ENCODE data around the gene SLC25A45.
"Not testable (repeated sequence)": the region's sequence is repeated elsewhere in the genome, so short reads cannot be mapped to it uniquely, and the experiment has no call there.

The SLC25A45 gene

DNA sequence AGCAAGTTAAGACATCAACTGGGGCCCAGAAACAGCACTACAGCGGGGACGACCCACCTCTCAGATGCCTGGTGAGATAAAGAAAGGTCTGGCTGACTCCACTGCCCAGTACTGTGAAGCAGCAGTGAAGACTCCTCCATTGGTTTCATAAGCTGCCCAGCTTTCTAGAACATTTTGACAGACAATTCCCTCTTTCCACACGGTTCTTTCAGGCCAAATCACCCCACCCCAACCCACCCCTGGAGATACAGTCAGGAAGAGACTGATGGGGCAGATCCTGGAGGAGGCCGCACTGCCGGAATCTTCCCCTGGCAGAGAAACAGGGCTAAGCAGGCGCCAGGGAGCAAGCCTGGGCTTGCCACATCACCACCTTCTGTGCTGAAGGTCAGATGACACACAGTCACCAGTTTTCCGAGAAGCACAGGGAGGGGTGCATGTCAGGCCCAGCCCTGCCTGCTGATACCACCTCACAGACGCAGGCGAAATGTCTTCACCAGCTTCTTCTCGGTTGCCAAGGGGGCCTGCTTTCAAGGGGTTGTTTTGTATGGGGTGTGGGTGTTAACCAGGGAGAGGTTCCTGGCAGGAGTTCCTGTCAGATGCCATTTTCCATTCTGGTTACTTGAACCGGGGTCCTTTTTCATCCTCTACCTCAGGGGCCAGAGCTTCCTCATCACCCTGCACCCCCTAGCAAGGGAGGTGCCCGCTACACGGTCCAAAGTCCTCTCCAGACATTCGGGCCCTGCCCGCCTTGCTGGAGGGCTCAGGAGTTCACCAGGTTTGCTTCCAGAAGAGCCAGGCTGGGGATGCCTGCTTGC is 38.7 kb upstream of the SLC25A45 start:
- peak; percentile 76 for DNase-seq

GRCh38 chr11:65420506-65420905 is 38.1 kb upstream of the SLC25A45 start:
- DNase-seq, result no peak

GRCh38 chr11:65419772-65420481 is 37.5 kb upstream of the SLC25A45 start:
- peak; percentile 54 for DNase-seq

GRCh38 chr11:65419460-65419771 is 37.0 kb upstream of the SLC25A45 start:
- no peak for DNase-seq

- peak; percentile 82 for DNase-seq
These were observed 36.4 kb upstream of the SLC25A45 start for GRCh38 chr11:65418681-65419459.

DNA sequence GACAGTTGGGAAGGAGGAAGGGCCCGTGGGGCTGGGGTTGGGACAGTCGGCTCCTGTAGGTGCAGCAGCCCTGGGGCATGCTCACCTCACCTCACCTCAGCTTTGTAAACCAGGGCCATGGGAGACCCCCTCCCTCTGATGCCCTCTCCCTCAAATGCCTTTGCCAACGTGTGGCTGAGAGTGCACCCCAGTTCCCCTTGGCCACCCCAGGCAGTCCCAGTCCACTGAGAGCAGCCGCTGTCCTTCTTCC is 35.9 kb upstream of the SLC25A45 start:
- no peak for DNase-seq

DNA sequence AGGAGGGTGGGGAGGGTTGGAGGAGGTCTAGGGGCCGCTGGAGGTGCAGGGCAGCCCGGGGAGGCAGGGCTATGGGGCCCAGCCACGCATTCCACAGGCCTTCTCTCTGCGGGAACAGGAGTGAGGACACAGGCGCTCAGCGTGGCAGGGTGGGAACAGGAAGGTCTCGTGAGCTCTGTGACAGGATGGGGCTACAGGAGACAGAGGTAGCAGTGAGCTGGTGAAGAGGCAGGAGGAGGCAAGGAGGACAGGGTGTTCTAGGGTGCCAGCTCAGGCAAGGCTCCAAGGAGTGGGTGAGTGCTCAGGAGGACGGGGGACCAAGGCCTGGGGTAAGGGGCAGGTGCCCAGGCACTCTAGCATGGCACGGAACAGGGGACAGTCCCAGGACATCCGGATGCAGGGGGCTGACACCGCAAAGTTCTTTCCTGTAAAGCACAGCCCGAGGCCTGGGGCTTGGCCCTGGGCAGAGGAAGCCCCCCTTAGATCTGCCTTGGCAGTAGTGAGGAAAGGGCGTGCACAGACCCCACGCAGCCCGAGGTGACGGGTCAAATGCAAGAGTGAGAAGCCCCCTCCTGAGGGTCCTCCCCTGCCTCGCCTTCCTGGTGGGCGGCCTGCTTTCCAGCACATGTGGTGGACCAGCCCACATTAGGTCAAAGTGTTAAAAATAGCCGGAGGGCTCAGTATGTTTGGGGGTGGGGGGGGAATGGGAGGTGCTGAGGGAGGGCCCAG is 35.4 kb upstream of the SLC25A45 start:
- DNase-seq, result no peak

- DNase-seq, result no peak
These were observed 34.6 kb upstream of the SLC25A45 start for GRCh38 chr11:65416841-65417701.

DNA sequence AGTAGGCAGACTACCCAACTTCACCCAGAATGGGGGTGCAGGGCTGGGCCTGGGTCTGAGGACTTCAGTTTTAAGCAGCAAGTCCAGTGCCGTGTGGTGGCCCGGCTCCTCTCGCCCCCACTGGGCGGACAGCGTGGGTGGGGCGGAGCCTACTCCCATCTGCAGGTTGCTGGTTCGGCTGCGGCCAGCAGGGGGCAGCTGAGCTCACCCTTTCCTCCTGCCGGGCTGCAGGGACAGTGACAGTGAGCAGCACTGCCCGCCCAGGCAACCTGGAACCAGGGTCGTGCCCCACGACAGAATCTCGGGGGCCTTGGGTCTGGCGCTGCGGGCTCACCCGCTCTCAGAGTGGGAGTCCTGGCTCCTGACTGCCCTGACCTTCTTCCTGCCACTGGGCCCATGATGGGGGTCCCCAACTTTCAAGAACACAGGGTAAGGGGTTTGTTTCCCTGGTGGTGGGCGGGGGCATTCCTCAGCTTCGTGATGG is 33.9 kb upstream of the SLC25A45 start:
- peak; percentile 93 for DNase-seq

DNA sequence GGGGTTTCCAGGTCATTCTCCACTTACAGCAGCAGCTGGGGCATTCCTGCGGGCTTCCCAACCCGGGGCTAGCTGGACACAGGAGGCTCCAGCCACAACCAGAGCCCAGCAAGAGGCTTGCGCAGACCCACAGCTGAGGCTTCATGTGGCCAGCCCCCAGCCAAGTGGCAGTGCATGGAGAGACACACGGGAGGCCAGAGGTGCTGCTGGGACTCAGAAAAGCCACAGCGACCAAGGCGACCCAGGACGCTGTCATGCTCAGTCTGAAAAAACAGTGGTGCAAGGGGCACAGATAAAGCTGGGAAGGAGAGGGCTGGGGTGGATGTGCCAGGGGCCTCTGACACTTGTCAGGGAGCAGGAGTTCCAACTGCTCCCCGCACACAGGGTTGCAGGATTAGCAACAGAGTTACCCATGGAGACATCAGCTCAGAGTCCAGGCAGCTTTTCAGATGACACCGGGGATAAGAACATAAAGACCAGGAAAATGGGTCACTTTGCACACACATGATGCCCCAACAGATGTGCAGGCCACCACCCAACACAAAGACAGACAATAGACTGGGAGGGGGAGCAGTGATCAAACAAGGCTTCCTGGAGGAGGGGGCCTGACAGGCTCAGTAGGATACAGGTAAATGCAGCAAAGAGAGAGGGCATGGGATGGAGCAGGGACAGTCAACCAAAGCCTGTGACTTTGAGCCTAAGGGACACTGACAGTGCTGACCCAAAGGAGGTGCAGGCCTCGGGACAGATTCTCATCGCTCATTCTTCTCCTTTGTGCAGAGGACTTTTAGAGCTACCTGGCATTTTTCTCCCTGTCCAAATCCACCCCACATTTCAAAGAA is 33.3 kb upstream of the SLC25A45 start:
- DNase-seq, result no peak

DNA sequence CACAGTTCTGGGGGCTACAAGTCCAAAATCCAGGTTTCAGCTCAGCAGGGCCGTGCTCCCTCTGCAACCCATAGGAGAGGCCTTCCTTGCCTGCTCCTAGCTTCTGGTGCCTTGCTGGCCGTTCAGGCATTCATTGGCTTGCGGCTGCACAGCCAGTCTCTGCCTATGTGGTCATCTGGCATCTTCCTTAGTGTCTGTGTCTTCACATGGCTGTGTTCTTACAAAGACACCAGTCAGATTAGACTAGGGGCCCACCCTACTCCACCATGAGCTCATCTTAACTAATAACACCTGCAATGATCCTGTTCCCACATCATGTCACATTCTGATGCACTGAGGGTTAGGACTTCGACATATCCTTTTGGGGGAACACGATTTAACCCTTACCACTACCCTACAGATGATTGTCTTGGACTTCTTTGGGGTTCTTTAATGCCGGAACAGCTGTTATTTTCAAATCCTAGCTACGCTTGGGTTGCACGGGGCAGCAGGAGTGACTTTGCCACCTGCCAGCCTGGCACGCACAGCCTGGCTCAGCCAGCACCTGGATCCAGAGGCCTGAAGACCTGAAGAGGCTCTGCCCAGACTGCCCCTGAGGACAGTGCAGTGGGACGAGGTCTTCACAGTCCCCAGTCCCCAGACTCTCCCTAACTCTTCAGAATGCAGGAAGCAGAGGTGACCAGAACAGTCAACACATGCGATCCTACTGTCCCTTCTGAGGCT is 32.5 kb upstream of the SLC25A45 start:
- no peak for DNase-seq

DNA sequence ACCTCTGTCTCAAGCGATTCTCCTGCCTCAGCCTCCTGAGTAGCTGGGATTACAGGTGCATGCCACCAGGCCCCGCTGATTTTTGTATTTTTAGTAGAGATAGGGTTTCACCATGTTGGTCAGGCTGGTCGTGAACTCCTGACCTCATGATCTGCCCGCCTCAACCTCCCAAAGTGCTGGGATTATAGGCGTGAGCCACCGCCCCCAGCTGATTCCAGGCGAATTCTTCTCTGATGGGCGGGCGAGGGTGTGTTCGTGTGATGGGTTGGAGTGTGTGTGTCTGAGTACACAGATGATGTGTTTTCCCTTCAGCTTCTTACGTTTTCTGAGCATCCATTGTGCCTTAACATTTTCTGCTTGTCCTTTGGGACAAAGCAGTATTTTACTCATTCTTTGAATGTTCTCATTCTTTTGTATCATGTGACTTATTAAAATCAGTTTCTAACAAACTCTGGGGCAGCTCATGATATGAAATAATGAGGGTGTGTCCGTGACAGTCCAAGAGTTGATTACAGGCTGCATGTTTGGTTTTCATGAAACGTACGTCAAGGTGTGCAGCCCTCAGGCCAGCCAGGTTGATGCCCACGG is 30.7 kb upstream of the SLC25A45 start:
- not testable (repeated sequence) for DNase-seq

DNA sequence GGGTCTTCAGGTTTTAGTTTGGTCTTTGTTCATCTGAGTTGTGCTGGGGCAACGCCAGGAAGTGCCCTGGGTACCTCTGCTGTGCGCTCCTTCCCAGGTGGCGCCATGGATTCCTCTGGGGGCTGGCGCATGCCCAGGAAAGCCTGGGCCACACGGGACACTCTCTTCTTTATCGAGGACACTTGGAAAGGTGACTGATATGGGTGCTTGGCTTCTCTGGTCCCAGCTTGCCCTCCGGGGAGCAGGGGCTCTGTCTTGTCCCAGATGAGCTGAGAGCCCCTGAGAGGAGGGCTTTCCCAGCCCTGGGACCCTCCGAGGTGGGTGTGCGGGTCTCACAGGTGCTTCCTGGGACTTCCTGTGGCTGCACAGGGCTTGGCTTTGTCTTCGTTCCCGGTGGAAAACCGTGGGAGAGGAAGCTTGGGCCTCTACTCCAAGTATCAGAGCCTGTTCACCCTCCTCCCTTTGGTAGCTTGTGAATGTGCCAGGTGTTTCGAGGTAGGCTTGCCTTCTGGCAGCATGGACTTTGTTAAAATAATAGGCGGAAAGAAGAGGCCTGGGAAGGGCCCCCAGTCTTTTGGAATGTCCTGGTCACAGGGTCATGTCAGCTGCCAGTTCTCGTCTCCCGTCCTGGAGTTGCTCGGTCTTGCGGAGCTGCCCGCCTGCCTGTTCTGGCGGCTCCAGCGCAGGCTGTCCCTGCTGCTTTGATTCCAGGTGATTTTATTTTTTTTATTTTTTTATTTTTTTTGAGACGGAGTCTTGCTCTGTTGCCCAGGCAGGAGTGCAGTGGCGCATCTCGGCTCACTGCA is 30.0 kb upstream of the SLC25A45 start:
- DNase-seq, result no peak

GRCh38 chr11:65411681-65412070 is 29.2 kb upstream of the SLC25A45 start:
- DNase-seq, result no peak

GRCh38 chr11:65410936-65411680 is 28.7 kb upstream of the SLC25A45 start:
- no peak for DNase-seq

- DNase-seq, result no peak
These were observed 22.3 kb upstream of the SLC25A45 start for GRCh38 chr11:65404638-65405339.

DNA sequence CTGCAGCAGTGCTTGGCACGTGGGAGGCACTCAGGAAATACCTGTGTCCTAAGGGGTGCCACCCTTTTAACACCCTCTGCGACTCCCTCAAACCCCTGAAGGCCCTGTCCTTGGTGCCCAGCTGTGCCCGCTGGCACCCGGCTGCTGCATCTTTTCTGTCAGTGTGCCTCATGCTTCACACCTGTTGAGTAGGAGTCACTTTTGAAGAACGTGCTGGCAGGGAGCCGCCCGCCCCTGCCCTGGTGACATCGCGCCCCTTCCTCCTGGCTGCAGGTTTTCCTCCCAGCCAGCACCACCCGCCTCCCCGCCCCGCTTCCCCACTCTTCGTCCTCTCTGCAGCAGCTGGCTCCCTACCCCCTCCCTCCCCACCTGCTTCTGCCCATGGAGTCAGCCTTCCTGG is 21.8 kb upstream of the SLC25A45 start:
- DNase-seq, result no peak

- no peak for DNase-seq
These were observed 21.2 kb upstream of the SLC25A45 start for GRCh38 chr11:65403607-65404121.
